Measurements from ENCODE around the gene NKIRAS1.

Gene NKIRAS1

DNA sequence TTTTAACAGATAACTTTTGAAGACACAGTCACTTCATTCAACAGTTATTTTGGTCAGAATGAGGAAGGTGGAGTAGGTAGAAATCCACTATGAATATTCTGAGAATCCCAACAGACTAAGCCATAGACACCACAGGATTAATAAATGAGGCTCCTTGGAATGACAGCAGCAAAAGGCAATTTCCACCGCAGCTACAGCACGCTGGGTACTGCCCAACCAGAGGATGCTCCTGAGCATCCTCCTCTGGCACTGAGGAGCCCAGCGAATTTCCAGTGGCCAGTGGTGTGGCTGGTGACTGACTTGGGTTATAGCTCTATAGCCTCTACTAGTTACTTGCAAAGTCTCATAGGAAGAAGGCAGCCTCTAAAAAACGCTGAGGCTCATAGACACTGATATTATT is 24.6 kb upstream of the NKIRAS1 start:
- no peak overlapping the region for H3K4me3 ChIP-seq (ENCODE audit: low read depth, low read length)
- no peak for DNase-seq (ENCODE audit: low read depth)
- TF ChIP-seq CTCF (IDR thresholded peaks at IDR 0.05; ENCODE audit: control insufficient read depth, extremely low read depth, insufficient read depth): no peak

DNA sequence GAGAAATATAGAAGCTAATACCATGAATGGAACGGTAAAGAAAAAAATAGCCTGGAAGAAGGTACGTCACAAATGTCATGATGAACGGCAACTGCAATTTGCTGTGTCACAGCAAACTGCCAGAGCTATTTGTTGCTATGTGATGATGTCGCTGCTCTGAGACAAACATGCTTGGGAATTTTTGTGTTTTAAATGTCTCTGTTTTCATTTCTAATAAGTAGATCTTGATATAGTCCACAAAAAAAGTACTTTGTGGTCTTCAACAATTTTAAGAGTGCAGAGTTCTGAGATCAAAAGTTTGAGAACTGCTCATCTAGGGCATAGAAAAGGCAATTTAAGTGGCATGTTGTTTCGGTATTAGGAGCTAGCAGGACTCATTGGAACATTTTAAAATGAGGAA is 24.0 kb upstream of the NKIRAS1 start:
- DNase-seq (ENCODE audit: low read depth): no peak
- H3K4me3 ChIP-seq (ENCODE audit: low read depth, low read length): no peak overlapping the region
- no peak for TF ChIP-seq CTCF (IDR thresholded peaks at IDR 0.05; ENCODE audit: control insufficient read depth, extremely low read depth, insufficient read depth)

- DNase-seq (ENCODE audit: low read depth): no peak
- TF ChIP-seq CTCF (IDR thresholded peaks at IDR 0.05; ENCODE audit: control insufficient read depth, extremely low read depth, insufficient read depth): no peak
Measured at GRCh38 chr3:23938688-23939087, 21.9 kb upstream of the NKIRAS1 start.

GRCh38 chr3:23937296-23937695 is 20.5 kb upstream of the NKIRAS1 start:
- no peak for DNase-seq (ENCODE audit: low read depth)
- H3K4me3 ChIP-seq (ENCODE audit: low read depth, low read length): no peak overlapping the region
- no peak for TF ChIP-seq CTCF (IDR thresholded peaks at IDR 0.05; ENCODE audit: control insufficient read depth, extremely low read depth, insufficient read depth)

More at GRCh38 chr3:23938688-23939087, 21.9 kb upstream of the NKIRAS1 start:
- no peak overlapping the region for H3K4me3 ChIP-seq (ENCODE audit: low read depth, low read length)

DNA sequence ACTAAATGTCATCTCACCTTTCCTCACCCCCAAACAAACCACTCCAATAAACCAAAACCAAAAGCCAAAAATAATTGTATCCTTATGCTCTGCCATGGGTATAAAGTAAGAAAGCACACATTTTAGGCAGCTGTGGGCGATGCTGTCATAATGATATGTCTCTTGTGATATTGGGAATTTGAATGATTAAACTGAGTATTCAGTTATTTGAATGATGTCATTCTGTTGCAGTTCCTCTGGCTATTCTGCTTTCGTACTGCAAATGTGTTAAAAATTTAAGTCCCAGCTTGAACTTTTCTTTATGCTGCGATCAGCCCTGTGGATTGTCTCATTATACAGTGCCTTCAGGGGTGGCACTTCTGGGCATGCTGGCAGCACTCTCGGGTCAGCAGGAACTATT is 17.5 kb upstream of the NKIRAS1 start:
- DNase-seq (ENCODE audit: low read depth): no peak
- no peak overlapping the region for H3K4me3 ChIP-seq (ENCODE audit: low read depth, low read length)
- TF ChIP-seq CTCF (IDR thresholded peaks at IDR 0.05; ENCODE audit: control insufficient read depth, extremely low read depth, insufficient read depth): no peak

DNA sequence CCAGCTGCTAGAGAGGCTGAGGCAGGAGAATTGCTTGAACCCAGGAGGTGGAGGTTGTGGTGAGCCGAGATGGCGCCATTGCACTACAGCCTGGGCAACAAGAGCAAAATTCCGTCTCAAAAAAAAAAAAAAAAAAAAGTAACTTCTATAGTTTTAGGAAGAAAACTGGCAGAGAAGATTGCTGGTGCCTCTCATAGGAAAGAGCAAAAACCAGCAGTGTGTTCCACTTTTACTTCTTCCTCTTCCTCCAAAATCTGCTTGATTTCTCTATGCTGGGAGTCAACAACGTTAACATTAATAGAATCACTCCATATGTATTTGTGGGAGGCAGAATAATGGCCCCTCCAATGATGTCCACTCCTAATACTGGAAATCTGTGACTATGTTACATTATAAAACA is 15.8 kb upstream of the NKIRAS1 start:
- H3K4me3 ChIP-seq (ENCODE audit: low read depth, low read length): no peak overlapping the region
- TF ChIP-seq CTCF (IDR thresholded peaks at IDR 0.05; ENCODE audit: control insufficient read depth, extremely low read depth, insufficient read depth): no peak
- DNase-seq (ENCODE audit: low read depth): no peak

- no peak for TF ChIP-seq CTCF (IDR thresholded peaks at IDR 0.05; ENCODE audit: control insufficient read depth, extremely low read depth, insufficient read depth)
- no peak overlapping the region for H3K4me3 ChIP-seq (ENCODE audit: low read depth, low read length)
- no peak for DNase-seq (ENCODE audit: low read depth)
Measured at GRCh38 chr3:23931597-23931996, 14.8 kb upstream of the NKIRAS1 start.
